ENCODE results near the gene CDH4. TPM values are rescaled to one million over a fixed set of nuclear protein-coding genes. Genes with fewer than 3 reads are reported as not detected.

Gene CDH4
- total RNA-seq, 1 donor from 2014 or later: 0.17 TPM

- DNase-seq: no peak
These were observed 286.3 kb downstream of the CDH4 start for GRCh38 chr20:61538183-61538942.

DNA sequence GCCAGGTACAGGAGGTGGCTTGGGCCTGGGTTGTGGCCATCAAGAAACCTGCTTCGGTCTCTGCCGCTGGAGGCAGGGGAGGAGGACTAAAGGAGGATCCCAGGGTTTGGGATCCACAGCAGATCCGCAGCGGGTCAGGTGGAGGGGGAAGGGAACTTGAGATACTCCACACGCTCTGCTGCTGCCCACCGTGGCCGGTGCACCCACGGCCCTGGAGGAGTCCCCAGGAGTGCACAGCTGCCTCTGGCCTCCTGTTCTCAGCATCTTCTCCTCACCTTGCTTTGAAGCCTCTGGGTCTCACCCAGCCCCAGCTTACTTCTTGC, 286.8 kb downstream of the CDH4 start:
- no peak for DNase-seq

- no peak for DNase-seq
These were observed 287.8 kb downstream of the CDH4 start for GRCh38 chr20:61539706-61540360.

DNA sequence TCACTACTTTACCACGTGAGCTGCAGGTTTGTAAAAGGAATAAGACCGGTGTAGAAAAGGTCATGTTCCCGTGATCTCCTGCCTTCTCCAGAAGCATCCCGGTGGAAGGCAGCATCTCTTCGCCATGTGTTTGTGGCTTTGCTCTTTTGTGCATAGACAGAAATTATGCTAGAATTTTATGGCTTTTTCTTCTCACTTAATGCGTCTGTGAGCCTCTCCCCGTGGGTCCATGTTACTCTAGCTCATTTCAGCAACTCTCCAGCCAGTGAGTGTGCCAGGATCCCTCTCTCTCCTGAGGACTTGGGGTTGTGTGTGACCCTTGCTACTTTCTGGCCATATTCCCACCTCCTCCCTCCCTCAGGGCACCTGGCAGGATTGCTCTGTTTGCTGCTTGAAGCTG, 289.5 kb downstream of the CDH4 start:
- no peak for DNase-seq

DNA sequence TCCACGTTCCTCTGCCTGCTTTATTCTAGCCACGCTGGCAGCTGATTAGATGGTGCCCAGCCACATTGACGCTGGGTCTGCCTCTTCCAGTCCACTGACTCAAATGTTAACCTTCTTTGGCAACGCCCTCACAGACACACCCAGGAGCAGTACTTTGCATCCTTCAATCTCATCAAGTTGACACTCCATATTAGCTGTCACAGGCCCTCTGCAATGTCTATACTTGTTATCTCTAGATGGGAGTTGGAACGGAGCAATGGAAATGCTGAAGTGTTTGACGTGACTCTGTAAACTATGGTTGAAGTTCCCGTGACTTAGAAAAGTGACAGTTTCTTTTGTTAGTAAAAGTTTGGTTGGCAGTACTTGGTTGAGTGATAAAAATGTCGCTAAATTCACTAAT, 291.0 kb downstream of the CDH4 start:
- DNase-seq: no peak

GRCh38 chr20:61543931-61544745, 292.1 kb downstream of the CDH4 start:
- DNase-seq: no peak

DNA sequence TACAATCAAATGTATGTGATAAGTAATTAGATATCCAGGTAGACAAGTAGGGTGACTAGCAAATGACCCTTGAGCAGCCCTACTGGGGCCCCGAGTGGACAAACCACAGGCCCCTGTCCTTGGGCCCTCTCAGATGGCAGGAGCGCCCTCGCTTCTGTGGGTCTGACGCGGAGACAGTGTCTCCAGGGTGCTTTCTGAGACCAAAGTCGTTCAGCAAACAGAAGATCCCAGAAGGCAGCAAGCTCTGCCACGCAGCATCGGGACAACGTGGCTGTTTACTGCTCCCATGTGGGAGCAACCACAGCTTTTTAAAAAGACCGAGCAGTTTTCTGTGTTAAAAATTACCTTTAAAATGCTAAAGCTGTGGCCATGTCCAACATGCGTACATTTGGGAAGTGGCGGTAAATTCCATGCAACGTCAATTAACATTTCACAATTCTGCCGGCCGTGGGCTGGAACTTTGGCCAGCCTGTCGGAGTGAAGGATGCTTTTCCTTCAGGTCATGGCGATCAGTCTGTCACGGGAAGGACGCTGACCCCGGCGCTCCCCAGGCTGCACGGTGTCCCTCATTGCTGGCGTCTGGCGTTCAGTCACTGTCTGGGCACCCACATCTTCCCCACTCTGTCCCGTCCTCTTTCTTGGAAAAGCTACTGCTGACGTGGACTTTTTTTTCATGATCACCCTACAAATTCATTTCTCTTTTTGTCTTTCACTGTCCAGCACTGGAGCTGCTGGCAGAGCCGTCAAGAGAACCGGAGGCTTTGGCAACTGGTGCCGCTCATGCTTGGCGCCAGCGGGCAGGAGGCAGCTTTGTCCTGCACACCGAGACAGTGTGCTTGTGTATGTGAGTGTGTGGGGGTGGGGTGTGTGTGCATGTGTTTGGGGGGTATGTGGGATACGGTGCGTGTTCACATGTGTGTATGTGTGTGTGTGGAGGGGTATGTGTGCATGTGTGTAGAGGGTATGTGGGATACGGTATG, 293.1 kb downstream of the CDH4 start:
- DNase-seq: no peak

DNA sequence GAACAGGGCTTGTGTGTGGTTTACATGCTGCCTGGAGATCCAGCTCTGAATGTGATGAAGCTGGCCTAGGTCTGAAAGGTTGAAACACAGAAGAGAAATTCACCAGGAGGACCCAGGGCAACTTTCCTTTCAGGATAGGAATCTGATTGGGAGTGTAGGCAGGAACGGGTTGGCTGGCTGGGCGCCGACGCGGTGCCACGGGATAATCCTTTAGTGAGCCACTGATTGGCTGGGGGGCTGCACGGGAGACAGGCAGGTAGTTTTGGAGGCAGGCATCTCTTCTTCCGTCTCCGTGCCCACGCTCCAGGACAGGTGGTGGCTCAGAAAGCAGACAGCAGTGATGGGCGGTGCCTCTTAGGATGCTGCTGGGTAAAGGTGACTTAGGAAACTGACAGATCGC, 294.6 kb downstream of the CDH4 start:
- no peak for DNase-seq

DNA sequence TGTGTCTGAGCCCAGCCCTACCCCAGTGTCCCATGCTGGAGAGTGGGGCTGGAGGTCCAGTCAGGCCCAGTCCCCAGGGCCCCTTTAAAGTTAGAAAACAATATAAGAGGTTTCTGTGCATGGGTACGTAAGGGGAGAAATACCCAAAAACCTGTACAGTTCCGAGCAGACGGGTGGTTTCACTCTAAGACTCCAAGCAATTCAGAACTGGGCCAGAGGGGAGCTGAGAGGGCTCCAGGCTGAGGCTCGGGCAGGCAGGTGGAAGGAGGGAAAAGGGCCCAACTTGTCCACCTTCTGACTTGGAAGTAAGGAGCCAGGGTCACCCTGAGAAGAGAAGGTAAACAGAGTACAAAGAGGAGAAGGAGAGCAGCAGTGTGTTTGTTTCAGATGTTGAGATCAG, 296.0 kb downstream of the CDH4 start:
- DNase-seq: no peak

- no peak for DNase-seq
These were observed 297.8 kb downstream of the CDH4 start for GRCh38 chr20:61549865-61550264.

GRCh38 chr20:61551401-61551800, 299.3 kb downstream of the CDH4 start:
- no peak for DNase-seq

GRCh38 chr20:61554617-61555016, 302.6 kb downstream of the CDH4 start:
- no peak for DNase-seq

GRCh38 chr20:61555566-61555965, 303.5 kb downstream of the CDH4 start:
- DNase-seq: no peak

GRCh38 chr20:61556111-61556510, 304.1 kb downstream of the CDH4 start:
- DNase-seq: no peak

DNA sequence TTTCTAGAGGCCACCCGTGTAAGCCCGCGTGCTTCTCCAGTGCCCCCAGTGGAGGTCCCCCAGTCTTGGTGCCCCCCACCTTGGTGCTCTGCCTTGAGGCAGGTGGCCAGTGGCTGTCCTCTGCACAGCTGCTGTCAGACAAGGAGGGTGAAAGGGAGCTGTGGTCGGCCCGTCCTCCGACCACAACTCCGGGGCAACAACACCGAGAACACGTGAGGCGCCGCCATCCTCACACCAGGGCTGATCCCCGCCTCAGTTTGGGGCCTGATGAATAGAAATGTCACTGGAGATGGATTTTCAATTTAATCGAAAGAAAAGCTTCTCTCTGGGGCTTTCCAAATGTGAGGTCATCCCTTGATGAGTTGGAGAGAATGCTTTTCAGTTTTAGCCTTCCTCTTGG, 304.6 kb downstream of the CDH4 start:
- no peak for DNase-seq

GRCh38 chr20:61557621-61558020, 305.6 kb downstream of the CDH4 start:
- no peak for DNase-seq

DNA sequence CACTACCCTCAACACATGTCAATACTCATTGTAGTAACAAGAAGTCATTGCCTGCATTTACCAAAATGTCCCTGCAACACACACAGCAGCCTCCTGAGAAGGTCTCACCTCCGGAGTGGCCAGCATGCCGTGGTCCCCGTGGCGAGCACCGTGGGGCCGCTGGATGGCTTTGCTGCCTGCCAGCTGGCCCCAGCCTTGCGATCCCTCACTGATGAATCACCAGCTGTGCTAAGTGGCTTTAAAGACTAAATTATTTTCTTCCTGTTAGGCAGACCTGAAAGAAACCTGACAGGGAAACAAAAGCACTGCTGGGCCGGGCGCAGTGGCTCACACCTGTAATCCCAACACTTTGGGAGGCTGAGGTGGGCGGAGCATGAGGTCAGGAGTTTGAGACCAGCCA, 306.7 kb downstream of the CDH4 start:
- no peak for DNase-seq

DNA sequence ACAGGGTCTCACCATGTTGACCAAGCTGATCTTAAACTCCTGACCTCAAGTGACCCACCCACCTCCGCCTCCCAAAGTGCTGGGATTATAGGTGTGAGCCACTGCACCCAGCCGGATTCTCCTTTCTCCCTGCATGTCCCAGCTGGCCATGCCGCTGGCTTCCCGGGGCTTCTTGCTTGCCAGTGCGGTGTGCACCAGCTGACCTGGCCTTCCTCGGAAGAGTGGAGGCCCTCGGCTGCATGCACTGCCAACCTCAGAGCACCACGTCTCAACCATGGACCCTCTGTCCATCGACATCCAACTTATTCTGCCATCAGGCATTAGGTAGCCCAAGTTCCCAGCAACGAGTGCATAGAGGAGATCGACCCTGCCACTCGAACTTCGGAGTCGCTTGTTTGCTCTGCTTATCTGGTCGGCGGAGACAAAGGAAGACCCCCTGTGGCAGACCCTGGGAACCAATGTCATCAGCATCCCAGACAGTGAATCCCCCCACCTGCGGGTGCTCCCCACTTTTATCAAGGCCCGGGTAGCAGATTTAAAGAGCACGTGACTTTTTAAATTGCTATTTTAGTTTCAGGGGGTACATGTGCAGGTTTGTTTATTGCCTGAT, 307.8 kb downstream of the CDH4 start:
- no peak for DNase-seq

GRCh38 chr20:61560361-61560853, 308.3 kb downstream of the CDH4 start:
- no peak for DNase-seq

DNA sequence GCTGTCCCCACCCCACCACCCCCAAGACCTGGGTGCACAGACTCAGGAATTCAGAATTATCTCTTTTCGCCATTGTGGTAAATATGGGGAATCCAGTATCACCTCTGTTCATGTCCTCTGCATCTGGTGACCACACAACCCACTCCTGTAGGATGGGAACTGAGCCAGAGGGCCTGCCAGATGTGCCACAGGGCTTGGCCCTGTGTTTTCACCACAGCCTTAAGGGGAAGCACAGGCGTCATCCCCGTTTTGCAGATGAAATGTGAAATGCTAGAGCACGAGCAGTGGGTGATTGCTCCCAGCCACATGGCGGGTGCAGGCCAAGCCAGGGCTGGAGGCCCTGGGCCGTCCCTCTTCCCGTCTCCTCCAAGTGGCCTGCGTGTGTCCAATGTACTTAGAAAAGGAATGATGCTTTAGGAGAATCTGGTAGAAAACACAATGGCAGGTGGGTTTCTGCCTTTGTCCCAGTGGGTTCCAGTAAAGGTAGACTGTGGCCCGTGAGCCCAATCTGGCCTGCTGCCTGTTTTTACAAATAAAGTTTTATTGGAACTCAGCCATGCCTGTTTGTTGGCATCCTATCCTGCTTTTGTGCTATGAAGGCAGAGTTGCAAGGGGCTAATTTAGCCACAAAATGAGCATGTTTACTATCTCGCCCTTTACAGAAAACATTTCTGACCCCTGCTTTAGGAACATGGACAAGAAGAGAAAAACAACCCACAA, 309.2 kb downstream of the CDH4 start:
- no peak for DNase-seq

- no peak for DNase-seq
These were observed 310.4 kb downstream of the CDH4 start for GRCh38 chr20:61562491-61562890.

Data from dermis blood vessel endothelial cell (primary cell).